Sigmoid colon (tissue), 7 donors: ENCODE measurements around the gene RIPOR3. TPM values are rescaled to one million over a fixed set of nuclear protein-coding genes. Genes with fewer than 3 reads are reported as not detected.
A peak's percentile ranks its signal among the peaks of the same experiment; 100 is the strongest.

ENCODE experiments used
- DNase-seq: peaks from one replicate; pipeline ENCODE4 v3.0.0-alpha.2; 2019
- H3K27ac ChIP-seq, 4 donors: fragments of 200-600 bp; sonication (generic); one replicate each; pipeline ENCODE4 v1.5.1; 2016 to 2019; ENCODE audit warnings: mild to moderate bottlenecking in 1 of 4
- H3K27me3 ChIP-seq, 3 donors: fragments of 200-600 bp; sonication (generic); one replicate each; pipeline ENCODE4 v1.5.1; 2019; ENCODE audit warnings: mild to moderate bottlenecking in 1 of 3
- H3K36me3 ChIP-seq, 4 donors: fragments of 200-600 bp; sonication (generic); one replicate each; pipeline ENCODE4 v1.5.1; 2016 to 2019
- H3K4me1 ChIP-seq, 4 donors: fragments of 200-600 bp; sonication (generic); one replicate each; pipeline ENCODE4 v1.5.1; 2017 to 2019
- H3K4me3 ChIP-seq, 4 donors: fragments of 200-600 bp; sonication (generic); one replicate each; pipeline ENCODE4 v1.5.1; 2017 to 2019; ENCODE audit warnings: mild to moderate bottlenecking in 2 of 4, moderate library complexity in 1 of 4
- H3K9me3 ChIP-seq, 4 donors: fragments of 200-600 bp in 3 of 4; sonication (generic) in 3 of 4; one replicate each; pipeline versions ENCODE4 v1.5.1 to v1.6.1; 2013 to 2019
- CTCF ChIP-seq, 4 experiments: fragments of 450-650 bp in 3 of 4; fragments of 200-600 bp in 1 of 4; IDR thresholded peaks; one replicate each; pipeline ENCODE4 v1.5.1; 2016 to 2019; ENCODE audit warnings: antibody characterized with exemption in 4 of 4, mild to moderate bottlenecking in 3 of 4, moderate library complexity in 2 of 4
- EP300 ChIP-seq, 4 donors: sonication (generic); formaldehyde crosslinking; IDR thresholded peaks; one replicate each; pipeline ENCODE4 v1.6.1; 2017; ENCODE audit warnings: antibody characterized with exemption in 4 of 4
- POLR2A ChIP-seq, 2 donors: fragments of 450-650 bp; IDR thresholded peaks; one replicate each; pipeline ENCODE4 v1.6.1; 2016; ENCODE audit warnings: antibody characterized with exemption in 2 of 2, mild to moderate bottlenecking in 2 of 2, moderate library complexity in 2 of 2
- POLR2AphosphoS5 ChIP-seq, 4 donors: sonication (generic); formaldehyde crosslinking; IDR thresholded peaks; one replicate each; pipeline ENCODE4 v1.6.1; 2017; ENCODE audit warnings: antibody characterized with exemption in 4 of 4
- WGBS, 2 donors: extraction: QIAGEN DNeasy Blood & Tissue Kit; methylation state at CpG; one replicate each; pipeline ENCODE4 v1.1.7; 2013; 5-methylcytosine and 5-hydroxymethylcytosine counted together
- intact Hi-C: fragments of 100-400 bp; cut with DNase I; formaldehyde crosslinking; loops from one replicate; pipeline ENCODE4 v1.15.1; 2023
- polyA plus RNA-seq, 3 donors: library from polyadenylated mRNA; stranded (reverse); fragments of 200-250 nt; gene quantifications; one replicate each; pipeline ENCODE4 v1.2.3, GENCODE V29; 2013
- total RNA-seq, 4 donors: library from RNA; depleted of rRNA; stranded (reverse); fragments of >200 nt; gene quantifications; one replicate each; pipeline ENCODE4 v1.1.0, GENCODE V29; 2016
- donor health status: healthy with polysubstance abuse.
- donor health status: Bipolar disorder and iron deficiency.
- donor health status: healthy.

The RIPOR3 gene
- total and polyA plus RNA-seq, 7 donors, result 0.92 to 28.0 (median 9.4) TPM

- DNase-seq, result peak; percentile 15
- Histone ChIP-seq H3K4me1 (peaks cover 0 to 12% (median 9%) of the 10 kb centered on the region in 4 donors), H3K9me3 (no peaks in the 10 kb centered on the region), H3K36me3 (no peaks in the 10 kb centered on the region), H3K27ac (no peak overlapping the region), H3K27me3 (no peaks in the 10 kb centered on the region), H3K4me3 (no peak overlapping the region)
- no peak for TF ChIP-seq EP300 (IDR thresholded peaks at IDR 0.05)
- no peak for TF ChIP-seq POLR2A (IDR thresholded peaks at IDR 0.05)
- TF ChIP-seq POLR2AphosphoS5 (IDR thresholded peaks at IDR 0.05), result no peak
- TF ChIP-seq CTCF (IDR thresholded peaks at IDR 0.05), result no peak
- intact Hi-C loops, result no loop called here
- 92 to 93% methylated on average over 5 of the region's 5 CpGs for WGBS, 2 donors
These were observed 28.7 kb upstream of the RIPOR3 start for GRCh38 chr20:50720026-50720425.

- intact Hi-C loops, result no loop called here
- TF ChIP-seq EP300 (IDR thresholded peaks at IDR 0.05) (no peak), CTCF (IDR thresholded peaks at IDR 0.05) (no peak), POLR2A (IDR thresholded peaks at IDR 0.05) (no peak), POLR2AphosphoS5 (IDR thresholded peaks at IDR 0.05) (no peak)
- peaks cover 0 to 5% (median 2%) of the 10 kb centered on the region in 4 donors for H3K4me1 ChIP-seq
- H3K27me3 ChIP-seq, result no peaks in the 10 kb centered on the region
- H3K36me3 ChIP-seq, result no peaks in the 10 kb centered on the region
- H3K27ac ChIP-seq, result no peak overlapping the region
- no peaks in the 10 kb centered on the region for H3K9me3 ChIP-seq
- no peak overlapping the region for H3K4me3 ChIP-seq
- peak; percentile 19 for DNase-seq
- WGBS, 2 donors, result 96 to 97% methylated on average over 4 of the region's 4 CpGs
These were observed 28.0 kb upstream of the RIPOR3 start for GRCh38 chr20:50719328-50719727.

GRCh38 chr20:50717974-50718761 lies 26.8 kb upstream of the RIPOR3 start:
- Histone ChIP-seq H3K4me1 (no peaks in the 10 kb centered on the region), H3K4me3 (no peak overlapping the region), H3K27ac (no peak overlapping the region), H3K36me3 (no peaks in the 10 kb centered on the region), H3K27me3 (no peaks in the 10 kb centered on the region), H3K9me3 (no peaks in the 10 kb centered on the region)
- intact Hi-C loops, result no loop called here
- 74 to 75% methylated on average over 13 of the region's 13 CpGs for WGBS, 2 donors
- peak; percentile 24 for DNase-seq
- TF ChIP-seq POLR2AphosphoS5 (IDR thresholded peaks at IDR 0.05), result no peak
- TF ChIP-seq POLR2A (IDR thresholded peaks at IDR 0.05), result no peak
- TF ChIP-seq CTCF (IDR thresholded peaks at IDR 0.05), result no peak
- TF ChIP-seq EP300 (IDR thresholded peaks at IDR 0.05), result no peak

GRCh38 chr20:50717312-50717711 lies 26.0 kb upstream of the RIPOR3 start:
- no peak for DNase-seq
- TF ChIP-seq POLR2AphosphoS5 (IDR thresholded peaks at IDR 0.05) (no peak), EP300 (IDR thresholded peaks at IDR 0.05) (no peak), CTCF (IDR thresholded peaks at IDR 0.05) (no peak), POLR2A (IDR thresholded peaks at IDR 0.05) (no peak)
- no peak overlapping the region for H3K27ac ChIP-seq
- WGBS, 2 donors, result 73 to 93% methylated on average over 2 of the region's 2 CpGs
- H3K4me3 ChIP-seq, result no peak overlapping the region
- H3K4me1 ChIP-seq, result no peaks in the 10 kb centered on the region
- H3K9me3 ChIP-seq, result no peaks in the 10 kb centered on the region
- H3K36me3 ChIP-seq, result no peaks in the 10 kb centered on the region
- intact Hi-C loops, result no loop called here
- no peaks in the 10 kb centered on the region for H3K27me3 ChIP-seq
